GM19395 (cell line): ENCODE results near the gene LTBP1.

Experiments
- ATAC-seq: cut with Tn5 transposase; IDR thresholded peaks from one replicate; pipeline ENCODE4 v1.9.1; 2021; ENCODE audit warnings: mild to moderate bottlenecking, moderate library complexity; ENCODE audit not compliant: unreplicated experiment

The LTBP1 gene

GRCh38 chr2:33108483-33109443 lies 162.0 kb downstream of the LTBP1 start:
- no peak for ATAC-seq

GRCh38 chr2:33110461-33110860 lies 163.7 kb downstream of the LTBP1 start:
- no peak for ATAC-seq

GRCh38 chr2:33111002-33111446 lies 164.3 kb downstream of the LTBP1 start:
- no peak for ATAC-seq

GRCh38 chr2:33115196-33115595 lies 168.4 kb downstream of the LTBP1 start:
- no peak for ATAC-seq

- no peak for ATAC-seq
Observed at GRCh38 chr2:33115728-33116127, 169.0 kb downstream of the LTBP1 start.

GRCh38 chr2:33116799-33117198 lies 170.0 kb downstream of the LTBP1 start:
- no peak for ATAC-seq

GRCh38 chr2:33118651-33119050 lies 171.9 kb downstream of the LTBP1 start:
- no peak for ATAC-seq

- no peak for ATAC-seq
Observed at GRCh38 chr2:33121416-33121815, 174.7 kb downstream of the LTBP1 start.

- no peak for ATAC-seq
Observed at GRCh38 chr2:33121925-33122324, 175.2 kb downstream of the LTBP1 start.

GRCh38 chr2:33122726-33123125 lies 176.0 kb downstream of the LTBP1 start:
- ATAC-seq, result no peak

GRCh38 chr2:33123216-33123615 lies 176.5 kb downstream of the LTBP1 start:
- no peak for ATAC-seq

GRCh38 chr2:33126552-33126951 lies 179.8 kb downstream of the LTBP1 start:
- no peak for ATAC-seq

GRCh38 chr2:33126958-33127357 lies 180.2 kb downstream of the LTBP1 start:
- ATAC-seq, result no peak

- no peak for ATAC-seq
Observed at GRCh38 chr2:33129263-33130053, 182.7 kb downstream of the LTBP1 start.

- ATAC-seq, result no peak
Observed at GRCh38 chr2:33130054-33130447, 183.3 kb downstream of the LTBP1 start.

GRCh38 chr2:33130544-33130943 lies 183.8 kb downstream of the LTBP1 start:
- no peak for ATAC-seq

- no peak for ATAC-seq
Observed at GRCh38 chr2:33131111-33131510, 184.4 kb downstream of the LTBP1 start.

- no peak for ATAC-seq
Observed at GRCh38 chr2:33131749-33132148, 185.0 kb downstream of the LTBP1 start.

- ATAC-seq, result no peak
Observed at GRCh38 chr2:33133454-33133952, 186.8 kb downstream of the LTBP1 start.

- ATAC-seq, result no peak
Observed at GRCh38 chr2:33134086-33134771, 187.5 kb downstream of the LTBP1 start.
